GM12878 (cell line): ENCODE data around the gene RARG. TPM values are rescaled to one million over a fixed set of nuclear protein-coding genes. Genes with fewer than 3 reads are reported as not detected.

Experiments used
- ATAC-seq: fragments of 200-7000 bp; cut with Tn5 transposase; 3 replicates; pipeline ENCODE4 v1.9.1; 2020; ENCODE audit warnings: mild to moderate bottlenecking, moderate library complexity
- BruUV-seq: library from RNA; stranded (reverse); fragments of 400-500 nt; replicated peaks from 2 replicates; lab custom pipeline; 2021; lab: Mats Ljungman, UMichigan
- CTCF ChIA-PET: fragments of 300-600 bp; sonication (Branson Sonifier 250); formaldehyde crosslinking; extraction: SDS; loops from one replicate; lab custom pipeline; 2021; ENCODE audit warnings: inconsistent platforms; lab: Yijun Ruan, JAX
- POLR2A ChIA-PET: fragments of 350-600 bp; formaldehyde crosslinking; extraction: SDS; loops from one replicate; lab custom pipeline; 2021; ENCODE audit warnings: inconsistent platforms; lab: Charles Lee
- RAD21 ChIA-PET: fragments of 300-600 bp; sonication (Branson Sonifier 250); formaldehyde crosslinking; loops from one replicate; lab custom pipeline; 2023; ENCODE audit warnings: antibody characterized with exemption; ENCODE audit not compliant: unreplicated experiment; lab: Charles Lee
- SMC1A ChIA-PET: fragments of 300-600 bp; sonication (Branson Sonifier 250); formaldehyde crosslinking; loops from one replicate; lab custom pipeline; 2023; ENCODE audit not compliant: unreplicated experiment, uncharacterized antibody; lab: Charles Lee
- DNase-seq: peaks from one replicate; pipeline ENCODE4 v3.0.0-alpha.2; 2011; ENCODE audit warnings: low read depth, low spot score
- FAIRE-seq: peaks from 3 replicates; lab custom pipeline; 2011; peaks lifted over from hg19 to GRCh38; lab: Jason Lieb, UNC
- H2AFZ ChIP-seq: 2 replicates; pipeline ENCODE4 v1.6.0; 2011; ENCODE audit warnings: low read depth, low read length, control low read depth; ENCODE audit not compliant: control insufficient read depth
- H3K27ac ChIP-seq: 2 replicates; pipeline ENCODE4 v1.5.1; 2011; ENCODE audit warnings: control low read depth; ENCODE audit not compliant: control insufficient read depth, insufficient read depth
- H3K27me3 ChIP-seq, 2 experiments: replicated peaks in 1 of 2; 2 replicates each; pipeline versions ENCODE4 v1.6.0 to v1.6.1; 2011; ENCODE audit warnings: low read length in 1 of 2; ENCODE audit not compliant: control insufficient read depth in 2 of 2, insufficient read depth in 2 of 2
- H3K36me3 ChIP-seq, 2 experiments: 2 replicates each; pipeline ENCODE4 v1.5.1; 2011; ENCODE audit warnings: low read length in 1 of 2; ENCODE audit not compliant: control insufficient read depth in 2 of 2, insufficient read depth in 2 of 2
- H3K4me1 ChIP-seq: 2 replicates; pipeline ENCODE4 v1.6.1; 2011; ENCODE audit warnings: mild to moderate bottlenecking, low read length, moderate library complexity, mixed read lengths; ENCODE audit not compliant: control insufficient read depth, insufficient read depth
- H3K4me2 ChIP-seq: 2 replicates; pipeline ENCODE4 v1.6.0; 2011; ENCODE audit warnings: control low read depth; ENCODE audit not compliant: control insufficient read depth, insufficient read depth
- H3K4me3 ChIP-seq: fragments of 200-600 bp; sonication (generic); 2 replicates; pipeline ENCODE4 v1.5.1; 2016
- H3K79me2 ChIP-seq: 2 replicates; pipeline ENCODE4 v1.6.0; 2011; ENCODE audit warnings: low read length; ENCODE audit not compliant: control insufficient read depth, insufficient read depth
- H3K9ac ChIP-seq: 2 replicates; pipeline ENCODE4 v1.8.0; 2011; ENCODE audit warnings: low read length, control low read depth, mixed read lengths; ENCODE audit not compliant: control insufficient read depth, insufficient read depth
- H3K9me3 ChIP-seq: replicated peaks from 3 replicates; pipeline ENCODE4 v1.5.1; 2011; ENCODE audit warnings: mild to moderate bottlenecking, low read length; ENCODE audit not compliant: control insufficient read depth, insufficient read depth
- H4K20me1 ChIP-seq: 2 replicates; pipeline ENCODE4 v1.6.0; 2011; ENCODE audit not compliant: control insufficient read depth, insufficient read depth
- CHD2 ChIP-seq: IDR thresholded peaks from 2 replicates; pipeline ENCODE4 v1.6.1; 2011; ENCODE audit warnings: low read depth, low read length, improper control_type of control experiment, borderline replicate concordance
- ETV6 ChIP-seq, 2 experiments: fragments of 450-650 bp in 1 of 2; IDR thresholded peaks in 1 of 2; conservative IDR thresholded peaks in 1 of 2; 2 replicates each; pipeline ENCODE4 v1.6.1; 2014; ENCODE audit warnings: antibody characterized with exemption in 1 of 2, borderline replicate concordance in 1 of 2, low read depth in 1 of 2, mild to moderate bottlenecking in 1 of 2, moderate library complexity in 1 of 2
- KDM1A ChIP-seq: fragments of 200-600 bp; sonication (generic); IDR thresholded peaks from 2 replicates; pipeline ENCODE4 v1.6.1; 2016; ENCODE audit warnings: borderline replicate concordance
- NFIC ChIP-seq: IDR thresholded peaks from 2 replicates; pipeline ENCODE4 v1.6.1; 2012; ENCODE audit warnings: low read depth, mild to moderate bottlenecking, inconsistent platforms, low read length, moderate library complexity
- RBBP5 ChIP-seq: fragments of 200-600 bp; sonication (generic); conservative IDR thresholded peaks from 2 replicates; pipeline ENCODE4 v1.6.1; 2016
- STAT1 ChIP-seq: fragments of 450-650 bp; conservative IDR thresholded peaks from 2 replicates; pipeline ENCODE4 v1.6.1; 2014; ENCODE audit warnings: antibody characterized with exemption, mild to moderate bottlenecking
- TCF12 ChIP-seq: IDR thresholded peaks from 2 replicates; pipeline ENCODE4 v1.6.1; 2011; ENCODE audit warnings: low read depth, mild to moderate bottlenecking, low read length
- ZNF274 ChIP-seq: IDR thresholded peaks from one replicate; pipeline ENCODE4 v1.8.0; 2011; ENCODE audit not compliant: insufficient read length, insufficient read depth
- ZNF384 ChIP-seq: IDR thresholded peaks from 2 replicates; pipeline ENCODE4 v1.6.1; 2012; ENCODE audit warnings: low read depth, mild to moderate bottlenecking, low read length, improper control_type of control experiment, borderline replicate concordance
- WGBS: methylation state at CpG from one replicate; pipeline ENCODE4 v1.1.6; 2016; ENCODE audit warnings: low lambda C conversion rate; ENCODE audit not compliant: insufficient replicate concordance, insufficient coverage; ENCODE audit errors: missing lambda C conversion rate; 5-methylcytosine and 5-hydroxymethylcytosine counted together
- in situ Hi-C: fragments of 300-500 bp; cut with MboI; formaldehyde crosslinking; loops from 9 replicates; pipeline ENCODE4 v1.14.3; 2018; ENCODE audit warnings: mixed read lengths
- intact Hi-C: fragments of 100-400 bp; cut with micrococcal nuclease; formaldehyde crosslinking; loops from one replicate; pipeline ENCODE4 v1.14.2; 2022; ENCODE audit not compliant: unreplicated experiment
- polyA plus RNA-seq, 11 experiments: library from polyadenylated mRNA; depleted of rRNA in 4 of 11; unstranded in 6 of 11; stranded (reverse) in 5 of 11; fragments of >200 nt; fragmentation: Nextera tagmentation in 4 of 11; fragmentation: Illumina TruSeq in 1 of 11; extraction: Ambion mirVana in 4 of 11; extraction: Trizol in 1 of 11; gene quantifications; 1 replicate in 1 of 11; 2 replicates in 10 of 11; pipeline versions ENCODE4 v1.2.1 to v1.2.3, GENCODE V29; 2011 to 2016; ENCODE audit warnings: inconsistent platforms in 2 of 11, missing spikeins in 2 of 11, low read depth in 1 of 11
- total RNA-seq, 4 experiments: library from RNA; depleted of rRNA in 3 of 4; stranded (reverse); fragments of >200 nt in 3 of 4; fragmentation: Illumina TruSeq in 1 of 4; extraction: Trizol in 1 of 4; gene quantifications; 2 replicates each; pipeline versions ENCODE4 v1.2.1 to v1.2.3, GENCODE V29; 2013 to 2021
- TF ChIP-seq, protein P1 (sequence below): IDR thresholded peaks from 2 replicates; pipeline ENCODE4 v1.6.1; 2011; ENCODE audit warnings: mild to moderate bottlenecking, low read depth, low read length, moderate library complexity; ENCODE audit not compliant: insufficient replicate concordance
- TF ChIP-seq, protein P2 (sequence below): fragments of 450-650 bp; IDR thresholded peaks from 2 replicates; pipeline ENCODE4 v1.6.1; 2018; ENCODE audit warnings: mild to moderate bottlenecking, low read depth, moderate library complexity; ENCODE audit not compliant: partially characterized antibody
- TF ChIP-seq, protein P3 (sequence below): IDR thresholded peaks from 2 replicates; pipeline ENCODE4 v1.6.1; 2012; ENCODE audit warnings: improper control_type of control experiment, low read depth, low read length; ENCODE audit not compliant: insufficient replicate concordance

Gene RARG
- total and polyA plus RNA-seq, 10 of the 15 experiments (the other 5 are each of a cell fraction or from before 2014, with no cell fraction given), result 0.27 to 8.1 (median 4.1) TPM

DNA sequence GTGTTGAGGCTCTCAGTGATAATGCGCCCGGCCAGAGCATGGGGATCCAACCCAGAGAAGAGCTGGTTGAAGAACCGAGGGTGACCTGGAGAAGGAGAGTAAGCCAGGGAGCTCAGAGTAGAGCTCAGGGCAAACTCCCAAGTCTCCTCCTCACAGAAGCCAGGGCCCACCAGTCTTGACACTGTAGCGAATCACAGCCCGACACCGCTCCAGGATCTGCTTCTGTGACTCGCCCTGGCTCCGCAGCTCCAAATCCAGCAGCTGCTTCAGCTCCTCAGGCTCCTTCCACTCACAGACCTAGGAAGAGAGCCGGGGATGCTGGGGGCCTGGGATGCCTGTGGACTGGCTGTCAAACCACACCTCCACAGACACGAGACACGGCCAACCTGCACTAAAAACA is 59.7 kb downstream of the RARG start:
- Histone ChIP-seq H3K4me2 (no peak overlapping the region), H3K9me3 (no peaks in the 10 kb centered on the region), H4K20me1 (no peaks in the 10 kb centered on the region), H3K4me3 (no peak overlapping the region), H3K27ac (no peak overlapping the region), H3K9ac (no peak overlapping the region), H3K4me1 (peaks cover 11% of the 10 kb centered on the region; the same call in 1 of the 2 replicates), H2AFZ (no peak overlapping the region), H3K36me3 (peaks cover 0 to 1% of the 10 kb centered on the region in 2 experiments; a peak in 1 of 4 replicates), H3K79me2 (no peaks in the 10 kb centered on the region), H3K27me3 (no peaks in the 10 kb centered on the region)
- DNase-seq (no peak), FAIRE-seq (no peak), ATAC-seq (no peak)
- CTCF ChIA-PET, result interaction anchor here (1.2 to 8.0 kb wide), 3 partner anchors 8 to 13 kb away, joined by 3 to 66 read pairs (median 4); no protein-coding TSS in a partner anchor
- POLR2A ChIA-PET, result interaction anchor here (0.6 kb wide), 1 partner anchor 17 kb away, joined by 3 read pairs; no protein-coding TSS in a partner anchor
- in situ Hi-C loops (no loop called here), intact Hi-C loops (no loop called here)
- RAD21 ChIA-PET, result interaction anchor here (1.0 kb wide), 1 partner anchor 12 kb away, joined by 3 read pairs; no protein-coding TSS in a partner anchor
- 88% methylated on average over 11 of the region's 11 CpGs for WGBS
- BruUV-seq, result no TSS peak
- SMC1A ChIA-PET, result interaction anchor here (1.3 kb wide), 1 partner anchor 37 kb away, joined by 4 read pairs; no protein-coding TSS in a partner anchor
- no peak for TF ChIP-seq STAT1
- TF ChIP-seq, protein P1, sequence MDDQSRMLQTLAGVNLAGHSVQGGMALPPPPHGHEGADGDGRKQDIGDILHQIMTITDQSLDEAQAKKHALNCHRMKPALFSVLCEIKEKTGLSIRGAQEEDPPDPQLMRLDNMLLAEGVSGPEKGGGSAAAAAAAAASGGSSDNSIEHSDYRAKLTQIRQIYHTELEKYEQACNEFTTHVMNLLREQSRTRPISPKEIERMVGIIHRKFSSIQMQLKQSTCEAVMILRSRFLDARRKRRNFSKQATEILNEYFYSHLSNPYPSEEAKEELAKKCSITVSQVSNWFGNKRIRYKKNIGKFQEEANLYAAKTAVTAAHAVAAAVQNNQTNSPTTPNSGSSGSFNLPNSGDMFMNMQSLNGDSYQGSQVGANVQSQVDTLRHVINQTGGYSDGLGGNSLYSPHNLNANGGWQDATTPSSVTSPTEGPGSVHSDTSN, result no peak
- TF ChIP-seq ZNF274, result no peak
- TF ChIP-seq ZNF384, result no peak
- TF ChIP-seq, protein P2, sequence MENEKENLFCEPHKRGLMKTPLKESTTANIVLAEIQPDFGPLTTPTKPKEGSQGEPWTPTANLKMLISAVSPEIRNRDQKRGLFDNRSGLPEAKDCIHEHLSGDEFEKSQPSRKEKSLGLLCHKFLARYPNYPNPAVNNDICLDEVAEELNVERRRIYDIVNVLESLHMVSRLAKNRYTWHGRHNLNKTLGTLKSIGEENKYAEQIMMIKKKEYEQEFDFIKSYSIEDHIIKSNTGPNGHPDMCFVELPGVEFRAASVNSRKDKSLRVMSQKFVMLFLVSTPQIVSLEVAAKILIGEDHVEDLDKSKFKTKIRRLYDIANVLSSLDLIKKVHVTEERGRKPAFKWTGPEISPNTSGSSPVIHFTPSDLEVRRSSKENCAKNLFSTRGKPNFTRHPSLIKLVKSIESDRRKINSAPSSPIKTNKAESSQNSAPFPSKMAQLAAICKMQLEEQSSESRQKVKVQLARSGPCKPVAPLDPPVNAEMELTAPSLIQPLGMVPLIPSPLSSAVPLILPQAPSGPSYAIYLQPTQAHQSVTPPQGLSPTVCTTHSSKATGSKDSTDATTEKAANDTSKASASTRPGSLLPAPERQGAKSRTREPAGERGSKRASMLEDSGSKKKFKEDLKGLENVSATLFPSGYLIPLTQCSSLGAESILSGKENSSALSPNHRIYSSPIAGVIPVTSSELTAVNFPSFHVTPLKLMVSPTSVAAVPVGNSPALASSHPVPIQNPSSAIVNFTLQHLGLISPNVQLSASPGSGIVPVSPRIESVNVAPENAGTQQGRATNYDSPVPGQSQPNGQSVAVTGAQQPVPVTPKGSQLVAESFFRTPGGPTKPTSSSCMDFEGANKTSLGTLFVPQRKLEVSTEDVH, result no peak
- no peak for TF ChIP-seq NFIC
- no peak for TF ChIP-seq KDM1A
- TF ChIP-seq RBBP5, result no peak
- TF ChIP-seq TCF12, result no peak
- no peak for TF ChIP-seq ETV6 (conservative IDR thresholded peaks at IDR 0.05 in 1 of 2, IDR thresholded peaks at IDR 0.05 in 1 of 2; ENCODE audit: borderline replicate concordance in 1 of 2, low read depth in 1 of 2)
- TF ChIP-seq, protein P3, sequence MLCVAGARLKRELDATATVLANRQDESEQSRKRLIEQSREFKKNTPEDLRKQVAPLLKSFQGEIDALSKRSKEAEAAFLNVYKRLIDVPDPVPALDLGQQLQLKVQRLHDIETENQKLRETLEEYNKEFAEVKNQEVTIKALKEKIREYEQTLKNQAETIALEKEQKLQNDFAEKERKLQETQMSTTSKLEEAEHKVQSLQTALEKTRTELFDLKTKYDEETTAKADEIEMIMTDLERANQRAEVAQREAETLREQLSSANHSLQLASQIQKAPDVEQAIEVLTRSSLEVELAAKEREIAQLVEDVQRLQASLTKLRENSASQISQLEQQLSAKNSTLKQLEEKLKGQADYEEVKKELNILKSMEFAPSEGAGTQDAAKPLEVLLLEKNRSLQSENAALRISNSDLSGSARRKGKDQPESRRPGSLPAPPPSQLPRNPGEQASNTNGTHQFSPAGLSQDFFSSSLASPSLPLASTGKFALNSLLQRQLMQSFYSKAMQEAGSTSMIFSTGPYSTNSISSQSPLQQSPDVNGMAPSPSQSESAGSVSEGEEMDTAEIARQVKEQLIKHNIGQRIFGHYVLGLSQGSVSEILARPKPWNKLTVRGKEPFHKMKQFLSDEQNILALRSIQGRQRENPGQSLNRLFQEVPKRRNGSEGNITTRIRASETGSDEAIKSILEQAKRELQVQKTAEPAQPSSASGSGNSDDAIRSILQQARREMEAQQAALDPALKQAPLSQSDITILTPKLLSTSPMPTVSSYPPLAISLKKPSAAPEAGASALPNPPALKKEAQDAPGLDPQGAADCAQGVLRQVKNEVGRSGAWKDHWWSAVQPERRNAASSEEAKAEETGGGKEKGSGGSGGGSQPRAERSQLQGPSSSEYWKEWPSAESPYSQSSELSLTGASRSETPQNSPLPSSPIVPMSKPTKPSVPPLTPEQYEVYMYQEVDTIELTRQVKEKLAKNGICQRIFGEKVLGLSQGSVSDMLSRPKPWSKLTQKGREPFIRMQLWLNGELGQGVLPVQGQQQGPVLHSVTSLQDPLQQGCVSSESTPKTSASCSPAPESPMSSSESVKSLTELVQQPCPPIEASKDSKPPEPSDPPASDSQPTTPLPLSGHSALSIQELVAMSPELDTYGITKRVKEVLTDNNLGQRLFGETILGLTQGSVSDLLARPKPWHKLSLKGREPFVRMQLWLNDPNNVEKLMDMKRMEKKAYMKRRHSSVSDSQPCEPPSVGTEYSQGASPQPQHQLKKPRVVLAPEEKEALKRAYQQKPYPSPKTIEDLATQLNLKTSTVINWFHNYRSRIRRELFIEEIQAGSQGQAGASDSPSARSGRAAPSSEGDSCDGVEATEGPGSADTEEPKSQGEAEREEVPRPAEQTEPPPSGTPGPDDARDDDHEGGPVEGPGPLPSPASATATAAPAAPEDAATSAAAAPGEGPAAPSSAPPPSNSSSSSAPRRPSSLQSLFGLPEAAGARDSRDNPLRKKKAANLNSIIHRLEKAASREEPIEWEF, result no peak
- TF ChIP-seq CHD2, result no peak
